Right kidney (tissue), 1 donor: ENCODE results near the gene LTBP3.

Experiments used
- DNase-seq: peaks from one replicate; pipeline ENCODE4 v3.0.0-alpha.2; 2016

The LTBP3 gene

GRCh38 chr11:65586676-65587075 is 28.5 kb upstream of the LTBP3 start:
- no peak for DNase-seq

- no peak for DNase-seq
Observed at GRCh38 chr11:65586247-65586630, 28.1 kb upstream of the LTBP3 start.

GRCh38 chr11:65585396-65586246 is 27.5 kb upstream of the LTBP3 start:
- no peak for DNase-seq

- DNase-seq = peak; percentile 65
Observed at GRCh38 chr11:65584723-65585171, 26.6 kb upstream of the LTBP3 start.

- no peak for DNase-seq
Observed at GRCh38 chr11:65584106-65584505, 25.9 kb upstream of the LTBP3 start.

- DNase-seq = no peak
Observed at GRCh38 chr11:65583589-65583988, 25.4 kb upstream of the LTBP3 start.

GRCh38 chr11:65581928-65582327 is 23.8 kb upstream of the LTBP3 start:
- no peak for DNase-seq

GRCh38 chr11:65580756-65581155 is 22.6 kb upstream of the LTBP3 start:
- DNase-seq = no peak

- DNase-seq = no peak
Observed at GRCh38 chr11:65580031-65580692, 22.0 kb upstream of the LTBP3 start.

GRCh38 chr11:65579291-65579690 is 21.1 kb upstream of the LTBP3 start:
- DNase-seq = no peak

GRCh38 chr11:65578667-65579066 is 20.5 kb upstream of the LTBP3 start:
- no peak for DNase-seq

GRCh38 chr11:65578134-65578533 is 20.0 kb upstream of the LTBP3 start:
- DNase-seq = no peak

- no peak for DNase-seq
Observed at GRCh38 chr11:65577756-65578109, 19.6 kb upstream of the LTBP3 start.

- DNase-seq = no peak
Observed at GRCh38 chr11:65576867-65577755, 19.0 kb upstream of the LTBP3 start.

- no peak for DNase-seq
Observed at GRCh38 chr11:65576232-65576866, 18.2 kb upstream of the LTBP3 start.

- peak; percentile 49 for DNase-seq
Observed at GRCh38 chr11:65575568-65576231, 17.5 kb upstream of the LTBP3 start, which contains the start of gene EHBP1L1. Gene EHBP1L1 (plus strand): TSS chr11:65576053. CDS start chr11:65576303, 250 bp downstream.

GRCh38 chr11:65574811-65575567 is 16.8 kb upstream of the LTBP3 start:
- peak; percentile 45 for DNase-seq

- peak; percentile 82 for DNase-seq
Observed at GRCh38 chr11:65574109-65574810, 16.1 kb upstream of the LTBP3 start.

- DNase-seq = peak; percentile 37
Observed at GRCh38 chr11:65573391-65574079, 15.4 kb upstream of the LTBP3 start.
